GM12878 (cell line): ENCODE measurements around the gene CASTOR1. TPM values are rescaled to one million over a fixed set of nuclear protein-coding genes. Genes with fewer than 3 reads are reported as not detected.

Experiments used
- BHLHE40 ChIP-seq, 2 experiments: fragments of 450-650 bp in 1 of 2; IDR thresholded peaks; 2 replicates each; pipeline ENCODE4 v1.6.1; 2011 to 2017; ENCODE audit warnings: low read depth in 2 of 2, borderline replicate concordance in 1 of 2, improper control_type of control experiment in 1 of 2, low read length in 1 of 2, mild to moderate bottlenecking in 1 of 2
- KDM1A ChIP-seq: fragments of 200-600 bp; sonication (generic); IDR thresholded peaks from 2 replicates; pipeline ENCODE4 v1.6.1; 2016; ENCODE audit warnings: borderline replicate concordance
- NR2C1 ChIP-seq: fragments of 450-650 bp; IDR thresholded peaks from 2 replicates; pipeline ENCODE4 v1.6.1; 2017; ENCODE audit warnings: antibody characterized with exemption, mild to moderate bottlenecking, moderate library complexity
- PAX5 ChIP-seq: IDR thresholded peaks from 2 replicates; pipeline ENCODE4 v1.6.1; 2011; ENCODE audit warnings: low read depth, low read length, borderline replicate concordance
- POLR2AphosphoS2 ChIP-seq: IDR thresholded peaks from 2 replicates; pipeline ENCODE4 v1.6.1; 2011; ENCODE audit warnings: low read depth, mild to moderate bottlenecking, low read length, improper control_type of control experiment, moderate library complexity
- POLR2AphosphoS5 ChIP-seq: IDR thresholded peaks from 2 replicates; pipeline ENCODE4 v1.6.1; 2011; ENCODE audit warnings: mild to moderate bottlenecking, low read length, inconsistent platforms
- POU2F2 ChIP-seq: IDR thresholded peaks from 3 replicates; pipeline ENCODE4 v1.6.1; 2011; ENCODE audit warnings: low read depth, mild to moderate bottlenecking, low read length, borderline replicate concordance
- RB1 ChIP-seq: fragments of 450-650 bp; formaldehyde crosslinking; IDR thresholded peaks from 2 replicates; pipeline ENCODE4 v1.6.1; 2017; ENCODE audit warnings: mild to moderate bottlenecking, borderline replicate concordance
- RUNX3 ChIP-seq: IDR thresholded peaks from 2 replicates; pipeline ENCODE4 v1.6.1; 2012; ENCODE audit warnings: low read length, inconsistent platforms
- SMC3 ChIP-seq: IDR thresholded peaks from 2 replicates; pipeline ENCODE4 v1.6.1; 2011; ENCODE audit warnings: low read length, improper control_type of control experiment, borderline replicate concordance
- SPI1 ChIP-seq: IDR thresholded peaks from 2 replicates; pipeline ENCODE4 v1.6.1; 2011; ENCODE audit warnings: low read depth, mild to moderate bottlenecking, low read length, moderate library complexity, borderline replicate concordance; ENCODE audit not compliant: insufficient read depth
- TAF1 ChIP-seq: IDR thresholded peaks from 2 replicates; pipeline ENCODE4 v1.6.1; 2011; ENCODE audit warnings: mild to moderate bottlenecking, low read depth, low read length, borderline replicate concordance
- TCF7 ChIP-seq: IDR thresholded peaks from 2 replicates; pipeline ENCODE4 v1.6.1; 2014; ENCODE audit warnings: antibody characterized with exemption, borderline replicate concordance
- polyA plus RNA-seq, 11 experiments: library from polyadenylated mRNA; depleted of rRNA in 4 of 11; unstranded in 6 of 11; stranded (reverse) in 5 of 11; fragments of >200 nt; fragmentation: Nextera tagmentation in 4 of 11; fragmentation: Illumina TruSeq in 1 of 11; extraction: Ambion mirVana in 4 of 11; extraction: Trizol in 1 of 11; gene quantifications; 1 replicate in 1 of 11; 2 replicates in 10 of 11; pipeline versions ENCODE4 v1.2.1 to v1.2.3, GENCODE V29; 2011 to 2016; ENCODE audit warnings: inconsistent platforms in 2 of 11, missing spikeins in 2 of 11, low read depth in 1 of 11
- total RNA-seq, 4 experiments: library from RNA; depleted of rRNA in 3 of 4; stranded (reverse); fragments of >200 nt in 3 of 4; fragmentation: Illumina TruSeq in 1 of 4; extraction: Trizol in 1 of 4; gene quantifications; 2 replicates each; pipeline versions ENCODE4 v1.2.1 to v1.2.3, GENCODE V29; 2013 to 2021

The CASTOR1 gene
- total and polyA plus RNA-seq, 10 of the 15 experiments (the other 5 are each of a cell fraction or from before 2014, with no cell fraction given), result 0.31 to 9.1 (median 3.3) TPM

- 0 out of 2 replicates have a peak, but pooled peaks have one; percentile 55 for TF ChIP-seq POLR2AphosphoS2
- TF ChIP-seq NR2C1, result no peak
- TF ChIP-seq TAF1, result peak; percentile 57; the same call in 1 of the 2 replicates
- TF ChIP-seq POU2F2, result peak; percentile 11; the same call in 1 of the 3 replicates
- TF ChIP-seq PAX5, result no peak
- TF ChIP-seq KDM1A, result no peak
- TF ChIP-seq TCF7, result no peak
- peak; percentile 72; the same call in 1 of the 2 replicates for TF ChIP-seq POLR2AphosphoS5
- TF ChIP-seq RUNX3, result no peak
- no peak for TF ChIP-seq BHLHE40 (IDR thresholded peaks at IDR 0.05; ENCODE audit: borderline replicate concordance in 1 of 2, low read depth in 2 of 2, low read length in 1 of 2)
- TF ChIP-seq SMC3, result no peak
- TF ChIP-seq SPI1, result 0 out of 2 replicates have a peak, but pooled peaks have one; percentile 21
- TF ChIP-seq RB1, result no peak
These were observed 16.2 kb upstream of the CASTOR1 start (continued) for GRCh38 chr22:30305519-30305905.
